ENCODE measurements around the gene USO1. TPM values are rescaled to one million over a fixed set of nuclear protein-coding genes. Genes with fewer than 3 reads are reported as not detected.
A peak's percentile ranks its signal among the peaks of the same experiment; 100 is the strongest.

Gene USO1
- total RNA-seq, 1 experiment from 2014 or later = 50.8 TPM

DNA sequence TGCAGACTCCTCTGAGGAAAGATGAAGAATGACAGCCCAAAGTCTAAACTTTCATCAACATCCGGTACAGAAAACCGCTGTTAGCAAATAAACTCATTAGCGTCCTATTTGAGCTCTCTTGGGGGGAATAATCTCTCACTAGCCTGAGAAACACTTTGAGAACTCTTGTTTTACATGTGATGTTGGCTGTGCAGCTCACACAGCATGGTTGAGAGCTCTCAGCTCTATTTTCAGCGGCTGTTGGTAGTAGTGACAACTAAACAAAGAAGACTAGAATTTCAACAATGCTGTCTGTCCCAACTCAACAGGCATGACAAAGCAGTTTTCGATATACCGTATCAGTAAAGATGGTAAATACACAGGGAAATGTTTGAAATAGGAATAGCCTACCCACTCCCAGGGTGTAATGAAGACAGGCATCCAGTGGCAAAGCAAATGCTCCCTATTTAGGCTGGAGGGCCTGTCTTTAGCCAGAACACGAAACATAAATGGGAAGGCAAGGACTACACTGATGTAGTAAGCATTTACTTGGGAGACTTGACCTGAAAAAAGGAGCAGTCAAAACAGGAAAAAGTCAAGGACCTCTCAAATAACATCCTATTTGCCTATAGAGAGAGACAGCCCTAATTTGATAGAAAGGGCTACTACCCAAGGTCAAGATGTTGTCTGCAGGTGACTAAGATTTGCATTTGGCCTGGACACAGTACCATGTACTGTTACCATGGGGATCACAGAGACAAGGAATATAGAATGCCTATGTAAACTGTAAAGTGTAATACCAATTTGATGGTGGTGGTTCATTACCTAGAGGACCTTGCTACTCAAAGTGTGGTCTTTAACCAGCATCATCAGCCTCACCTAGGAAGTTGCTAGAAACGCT lies 117.5 kb downstream of the USO1 start:
- no peak for DNase-seq (ENCODE audit: low read depth)

- no peak for DNase-seq (ENCODE audit: low read depth)
Measured at GRCh38 chr4:75843596-75843995, 119.2 kb downstream of the USO1 start.

DNA sequence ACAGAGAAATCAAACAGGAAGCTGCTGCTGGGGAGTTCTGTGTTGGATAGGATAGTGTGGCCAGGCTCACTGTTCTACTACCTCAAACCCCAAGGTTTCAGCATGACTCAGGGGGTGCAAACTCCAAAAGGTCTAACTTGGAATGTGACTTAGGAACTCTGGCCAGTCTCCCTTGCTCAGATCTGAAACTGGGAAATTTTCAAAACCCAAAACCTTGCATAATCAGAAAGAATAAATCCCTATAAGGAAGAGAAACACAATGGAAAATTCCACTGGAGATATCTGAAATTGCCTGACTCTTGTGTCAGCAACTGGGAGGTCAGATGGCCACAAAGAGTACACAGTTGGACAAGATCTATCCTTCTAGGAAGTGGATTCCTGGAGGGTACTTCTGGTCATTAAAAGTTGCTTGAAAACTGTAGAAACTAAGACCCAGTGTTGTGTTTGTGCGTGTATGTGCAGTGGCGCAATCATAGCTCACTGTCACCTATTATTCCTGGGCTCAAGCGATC lies 119.8 kb downstream of the USO1 start:
- peak; percentile 79 for DNase-seq (ENCODE audit: low read depth)

DNA sequence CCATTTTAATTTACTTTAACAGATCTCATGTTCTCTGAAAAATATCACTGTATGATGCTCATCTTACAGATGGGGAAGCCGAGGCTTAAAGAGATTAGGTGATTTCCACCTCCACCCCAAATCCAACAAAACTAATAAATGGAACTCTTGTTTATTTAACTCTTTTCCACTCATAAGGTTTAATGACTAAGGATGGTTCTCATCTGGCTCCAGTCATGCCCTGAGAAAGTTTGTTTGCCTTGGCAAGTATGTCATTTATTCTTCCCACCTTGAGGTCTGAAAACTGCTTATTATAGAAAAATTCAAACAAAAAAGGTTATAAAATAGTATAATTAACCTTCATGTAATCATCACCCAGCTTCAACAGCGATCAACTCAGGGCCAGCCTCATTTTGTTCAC lies 121.6 kb downstream of the USO1 start:
- no peak for DNase-seq (ENCODE audit: low read depth)

DNA sequence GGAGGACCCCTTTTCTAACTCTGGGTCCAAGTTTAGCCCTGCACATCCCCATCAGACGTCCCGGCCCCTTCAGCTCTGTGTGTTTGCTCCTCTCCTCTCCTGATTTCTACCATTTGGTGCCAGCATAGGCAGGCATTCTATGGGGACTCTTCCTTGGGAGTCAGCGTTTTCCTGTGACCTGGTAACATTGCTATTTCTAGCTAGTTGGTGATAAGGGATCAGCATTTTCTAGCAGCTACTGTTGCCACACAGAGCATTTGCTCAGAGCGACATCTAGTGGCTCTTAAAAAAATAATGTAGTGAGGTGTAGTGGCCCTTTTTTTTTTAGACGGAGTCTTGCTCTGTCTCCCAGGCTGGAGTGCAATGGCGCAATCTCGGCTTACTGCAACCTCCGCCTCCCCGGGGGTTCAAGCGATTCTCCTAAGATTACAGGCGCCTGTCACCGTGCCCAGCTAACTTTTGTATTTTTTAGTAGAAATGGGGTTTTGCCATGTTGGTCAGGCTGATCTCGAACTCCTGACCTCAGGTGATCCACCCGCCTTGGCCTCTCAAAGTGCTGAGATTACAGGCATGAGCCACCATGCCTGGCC lies 123.9 kb downstream of the USO1 start:
- peak; percentile 84 for DNase-seq (ENCODE audit: low read depth)

GRCh38 chr4:75848891-75849290 lies 124.5 kb downstream of the USO1 start:
- DNase-seq (ENCODE audit: low read depth) = peak; percentile 53

GRCh38 chr4:75849461-75849860 lies 125.1 kb downstream of the USO1 start:
- peak; percentile 19 for DNase-seq (ENCODE audit: low read depth)

- no peak for DNase-seq (ENCODE audit: low read depth)
Measured at GRCh38 chr4:75858721-75859120, 134.3 kb downstream of the USO1 start.

- DNase-seq (ENCODE audit: low read depth) = no peak
Measured at GRCh38 chr4:75860606-75861005, 136.2 kb downstream of the USO1 start.

Other genes with a start within 250 kb of the USO1 start
- 16.6 and 20.5 TPM in 2 replicates for gene RCHY1, start 210.2 kb upstream of the USO1 start, total RNA-seq (2014; rRNA removed; shearing (Covaris generic))
- gene THAP6, start 210.1 kb upstream of the USO1 start, total RNA-seq (2014; rRNA removed; shearing (Covaris generic)) = 11.2 and 13.8 TPM in 2 replicates
- not detected in 2 replicates for gene ODAPH, start 168.5 kb upstream of the USO1 start, total RNA-seq (2014; rRNA removed; shearing (Covaris generic))
- gene CDKL2, start 94.0 kb upstream of the USO1 start, total RNA-seq (2014; rRNA removed; shearing (Covaris generic)) = 2.1 and 2.9 TPM in 2 replicates
- 89.0 and 96.1 TPM in 2 replicates for gene G3BP2, start 51.2 kb upstream of the USO1 start, total RNA-seq (2014; rRNA removed; shearing (Covaris generic))
- gene PPEF2, start 177.9 kb downstream of the USO1 start, total RNA-seq (2014; rRNA removed; shearing (Covaris generic)) = not detected in 2 replicates
- gene NAAA, start 216.4 kb downstream of the USO1 start, total RNA-seq (2014; rRNA removed; shearing (Covaris generic)) = 34.6 and 42.4 TPM in 2 replicates

All from RPMI7951 (cell line).